Hepatocyte (in vitro differentiated cells): ENCODE data around the gene TNNI3K. TPM values are rescaled to one million over a fixed set of nuclear protein-coding genes. Genes with fewer than 3 reads are reported as not detected.

Source experiments
- DNase-seq: peaks from one replicate; pipeline ENCODE4 v3.0.0-alpha.2; 2016; ENCODE audit warnings: low spot score
- H2AFZ ChIP-seq: fragments of 200-600 bp; sonication (generic); 2 replicates; pipeline ENCODE4 v1.6.0; 2016; ENCODE audit warnings: antibody characterized with exemption, mild to moderate bottlenecking
- H3K27ac ChIP-seq: fragments of 200-600 bp; sonication (generic); 2 replicates; pipeline ENCODE4 v1.5.1; 2016; ENCODE audit warnings: mild to moderate bottlenecking
- H3K27me3 ChIP-seq: fragments of 200-600 bp; sonication (generic); 2 replicates; pipeline ENCODE4 v1.6.1; 2016
- H3K36me3 ChIP-seq: fragments of 200-600 bp; sonication (generic); replicated peaks from 2 replicates; pipeline ENCODE4 v1.5.1; 2016; ENCODE audit warnings: low read depth; ENCODE audit not compliant: insufficient read depth
- H3K4me1 ChIP-seq: fragments of 200-600 bp; sonication (generic); 2 replicates; pipeline ENCODE4 v1.5.1; 2016; ENCODE audit warnings: mild to moderate bottlenecking, moderate library complexity; ENCODE audit not compliant: insufficient read depth
- H3K4me2 ChIP-seq: fragments of 200-600 bp; sonication (generic); 2 replicates; pipeline ENCODE4 v1.6.0; 2016
- H3K4me3 ChIP-seq: fragments of 200-600 bp; sonication (generic); 2 replicates; pipeline ENCODE4 v1.5.1; 2016; ENCODE audit warnings: mild to moderate bottlenecking
- H3K79me2 ChIP-seq: fragments of 200-600 bp; sonication (generic); 2 replicates; pipeline ENCODE4 v1.6.0; 2017; ENCODE audit warnings: mild to moderate bottlenecking
- H3K9me2 ChIP-seq: fragments of 200-600 bp; sonication (generic); replicated peaks from 2 replicates; pipeline ENCODE4 v1.6.0; 2017; ENCODE audit warnings: mild to moderate bottlenecking; ENCODE audit not compliant: insufficient read depth
- H3K9me3 ChIP-seq: fragments of 200-600 bp; sonication (generic); 2 replicates; pipeline ENCODE4 v1.5.1; 2016; ENCODE audit warnings: low read depth, mild to moderate bottlenecking
- H4K20me1 ChIP-seq: fragments of 200-600 bp; sonication (generic); 2 replicates; pipeline ENCODE4 v1.6.0; 2016; ENCODE audit warnings: mild to moderate bottlenecking; ENCODE audit not compliant: insufficient read depth, poor library complexity, severe bottlenecking
- EZH2 ChIP-seq: fragments of 200-600 bp; sonication (generic); IDR thresholded peaks from 2 replicates; pipeline ENCODE4 v1.6.1; 2016; ENCODE audit warnings: antibody characterized with exemption, mild to moderate bottlenecking, borderline replicate concordance
- EZH2phosphoT487 ChIP-seq: fragments of 200-600 bp; sonication (generic); IDR thresholded peaks from one replicate; pipeline ENCODE4 v1.6.1; 2018; ENCODE audit warnings: antibody characterized with exemption, mild to moderate bottlenecking, low read depth, moderate library complexity; ENCODE audit not compliant: unreplicated experiment, severe bottlenecking
- WGBS: methylation state at CpG from one replicate; pipeline ENCODE4 v1.1.6; 2016; ENCODE audit warnings: low lambda C conversion rate; ENCODE audit errors: missing lambda C conversion rate; 5-methylcytosine and 5-hydroxymethylcytosine counted together
- polyA plus RNA-seq: library from polyadenylated mRNA; unstranded; fragments of >200 nt; fragmentation: Nextera tagmentation; extraction: Ambion mirVana; gene quantifications from 2 replicates; pipeline ENCODE4 v1.2.1, GENCODE V29; 2016
- total RNA-seq: library from RNA; depleted of rRNA; stranded (reverse); fragments of >200 nt; gene quantifications from 2 replicates; pipeline ENCODE4 v1.2.3, GENCODE V29; 2014
- TF ChIP-seq, protein P1 (sequence below): fragments of 200-600 bp; sonication (generic); IDR thresholded peaks from 2 replicates; pipeline ENCODE4 v1.5.1; 2016; ENCODE audit warnings: antibody characterized with exemption, mild to moderate bottlenecking; ENCODE audit not compliant: poor library complexity

The TNNI3K gene
- total and polyA plus RNA-seq, 2 experiments from 2014 or later, result not detected

GRCh38 chr1:74356493-74356892 is 121.3 kb downstream of the TNNI3K start:
- TF ChIP-seq, protein P1, sequence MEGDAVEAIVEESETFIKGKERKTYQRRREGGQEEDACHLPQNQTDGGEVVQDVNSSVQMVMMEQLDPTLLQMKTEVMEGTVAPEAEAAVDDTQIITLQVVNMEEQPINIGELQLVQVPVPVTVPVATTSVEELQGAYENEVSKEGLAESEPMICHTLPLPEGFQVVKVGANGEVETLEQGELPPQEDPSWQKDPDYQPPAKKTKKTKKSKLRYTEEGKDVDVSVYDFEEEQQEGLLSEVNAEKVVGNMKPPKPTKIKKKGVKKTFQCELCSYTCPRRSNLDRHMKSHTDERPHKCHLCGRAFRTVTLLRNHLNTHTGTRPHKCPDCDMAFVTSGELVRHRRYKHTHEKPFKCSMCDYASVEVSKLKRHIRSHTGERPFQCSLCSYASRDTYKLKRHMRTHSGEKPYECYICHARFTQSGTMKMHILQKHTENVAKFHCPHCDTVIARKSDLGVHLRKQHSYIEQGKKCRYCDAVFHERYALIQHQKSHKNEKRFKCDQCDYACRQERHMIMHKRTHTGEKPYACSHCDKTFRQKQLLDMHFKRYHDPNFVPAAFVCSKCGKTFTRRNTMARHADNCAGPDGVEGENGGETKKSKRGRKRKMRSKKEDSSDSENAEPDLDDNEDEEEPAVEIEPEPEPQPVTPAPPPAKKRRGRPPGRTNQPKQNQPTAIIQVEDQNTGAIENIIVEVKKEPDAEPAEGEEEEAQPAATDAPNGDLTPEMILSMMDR, result no peak
- no peak for TF ChIP-seq EZH2phosphoT487
- TF ChIP-seq EZH2, result no peak

GRCh38 chr1:74357150-74357549 is 122.0 kb downstream of the TNNI3K start:
- Histone ChIP-seq H3K36me3 (no peaks in the 10 kb centered on the region), H4K20me1 (no peaks in the 10 kb centered on the region), H3K27me3 (no peaks in the 10 kb centered on the region), H3K27ac (no peak overlapping the region), H3K4me3 (no peak overlapping the region), H3K9me2 (no peaks in the 10 kb centered on the region), H3K79me2 (no peaks in the 10 kb centered on the region), H3K9me3 (no peaks in the 10 kb centered on the region), H2AFZ (no peak overlapping the region), H3K4me2 (no peak overlapping the region), H3K4me1 (no peaks in the 10 kb centered on the region)
- no peak for DNase-seq
- WGBS, result 79% methylated on average over 3 of the region's 3 CpGs
- TF ChIP-seq EZH2phosphoT487 (no peak), EZH2 (no peak)
- TF ChIP-seq, protein P1, result no peak

More at GRCh38 chr1:74356493-74356892, 121.3 kb downstream of the TNNI3K start:
- Histone ChIP-seq H2AFZ (no peak overlapping the region), H4K20me1 (no peaks in the 10 kb centered on the region), H3K36me3 (no peaks in the 10 kb centered on the region), H3K4me1 (no peaks in the 10 kb centered on the region), H3K9me3 (no peaks in the 10 kb centered on the region), H3K79me2 (no peaks in the 10 kb centered on the region), H3K4me3 (no peak overlapping the region), H3K9me2 (no peaks in the 10 kb centered on the region), H3K27me3 (no peaks in the 10 kb centered on the region), H3K4me2 (no peak overlapping the region), H3K27ac (no peak overlapping the region)
- peak; percentile 41 for DNase-seq
- 29% methylated on average over 1 of the region's 1 CpG for WGBS

DNA sequence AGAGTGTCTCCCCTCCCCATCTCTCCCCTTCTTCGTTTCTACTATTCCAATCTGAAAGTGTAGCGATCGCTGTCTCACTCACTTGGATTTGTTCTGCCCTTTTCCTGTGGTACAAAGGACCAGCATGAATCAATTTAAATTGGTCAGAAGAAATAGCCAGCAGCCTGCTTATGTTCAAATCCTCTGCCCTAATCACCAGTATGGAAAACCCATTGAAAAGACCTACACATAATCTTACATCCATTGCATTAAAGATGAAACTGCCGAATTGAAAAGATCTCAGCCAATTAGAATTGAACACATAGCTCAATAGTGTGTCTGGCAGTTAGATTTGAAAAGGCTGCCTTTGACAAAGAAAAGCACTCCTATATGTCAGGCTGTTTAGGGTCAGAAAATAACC is 122.6 kb downstream of the TNNI3K start:
- H3K27ac ChIP-seq, result no peak overlapping the region
- H3K36me3 ChIP-seq, result no peaks in the 10 kb centered on the region
- 83% methylated on average over 4 of the region's 4 CpGs for WGBS

More for the DNA sequence above, 122.6 kb downstream of the TNNI3K start:
- Histone ChIP-seq H3K4me2 (no peak overlapping the region), H3K9me3 (no peaks in the 10 kb centered on the region), H2AFZ (no peak overlapping the region), H4K20me1 (no peaks in the 10 kb centered on the region), H3K79me2 (no peaks in the 10 kb centered on the region), H3K9me2 (no peaks in the 10 kb centered on the region), H3K4me1 (no peaks in the 10 kb centered on the region), H3K27me3 (no peaks in the 10 kb centered on the region), H3K4me3 (no peak overlapping the region)
- DNase-seq, result no peak
- TF ChIP-seq EZH2phosphoT487 (no peak), EZH2 (no peak)
- TF ChIP-seq, protein P1, result no peak
